ENCODE data around the gene TMEM178B. TPM values are rescaled to one million over a fixed set of nuclear protein-coding genes. Genes with fewer than 3 reads are reported as not detected.

TMEM178B gene
- total RNA-seq, 1 donor from 2014 or later = 35.9 TPM

DNA sequence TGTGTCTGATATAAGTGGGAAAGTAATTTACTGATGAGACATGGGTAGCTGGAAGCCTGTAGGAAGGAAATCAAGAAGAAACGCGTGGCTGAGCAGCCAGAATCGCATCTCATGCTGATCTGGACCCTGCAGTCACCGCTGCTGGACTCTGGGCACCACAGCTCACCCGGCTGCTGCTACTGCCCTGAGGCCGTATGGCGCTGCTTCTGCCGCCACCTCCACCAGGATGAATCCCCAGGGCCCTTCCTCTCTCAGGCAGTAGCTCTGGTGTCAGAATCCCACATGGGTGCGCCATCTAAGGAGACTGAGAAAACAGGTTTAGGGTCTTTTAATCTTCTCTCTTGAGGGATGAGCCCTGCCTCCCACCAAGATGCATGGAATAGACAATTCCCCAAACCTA lies 407.1 kb downstream of the TMEM178B start:
- Histone ChIP-seq H3K27ac (replicated peaks) (no peak overlapping the region), H3K9me3 (replicated peaks) (no peaks in the 10 kb centered on the region), H3K27me3 (ENCODE audit: low read depth) (no peaks in the 10 kb centered on the region), H3K4me1 (peaks cover 29% of the 10 kb centered on the region), H3K36me3 (no peaks in the 10 kb centered on the region), H3K4me3 (no peak overlapping the region)
- no peak for DNase-seq
- intact Hi-C loops (cut with micrococcal nuclease) = no loop called here
- TF ChIP-seq, protein P1, sequence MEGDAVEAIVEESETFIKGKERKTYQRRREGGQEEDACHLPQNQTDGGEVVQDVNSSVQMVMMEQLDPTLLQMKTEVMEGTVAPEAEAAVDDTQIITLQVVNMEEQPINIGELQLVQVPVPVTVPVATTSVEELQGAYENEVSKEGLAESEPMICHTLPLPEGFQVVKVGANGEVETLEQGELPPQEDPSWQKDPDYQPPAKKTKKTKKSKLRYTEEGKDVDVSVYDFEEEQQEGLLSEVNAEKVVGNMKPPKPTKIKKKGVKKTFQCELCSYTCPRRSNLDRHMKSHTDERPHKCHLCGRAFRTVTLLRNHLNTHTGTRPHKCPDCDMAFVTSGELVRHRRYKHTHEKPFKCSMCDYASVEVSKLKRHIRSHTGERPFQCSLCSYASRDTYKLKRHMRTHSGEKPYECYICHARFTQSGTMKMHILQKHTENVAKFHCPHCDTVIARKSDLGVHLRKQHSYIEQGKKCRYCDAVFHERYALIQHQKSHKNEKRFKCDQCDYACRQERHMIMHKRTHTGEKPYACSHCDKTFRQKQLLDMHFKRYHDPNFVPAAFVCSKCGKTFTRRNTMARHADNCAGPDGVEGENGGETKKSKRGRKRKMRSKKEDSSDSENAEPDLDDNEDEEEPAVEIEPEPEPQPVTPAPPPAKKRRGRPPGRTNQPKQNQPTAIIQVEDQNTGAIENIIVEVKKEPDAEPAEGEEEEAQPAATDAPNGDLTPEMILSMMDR (IDR thresholded peaks at IDR 0.05; ENCODE audit: borderline replicate concordance) = no peak

DNA sequence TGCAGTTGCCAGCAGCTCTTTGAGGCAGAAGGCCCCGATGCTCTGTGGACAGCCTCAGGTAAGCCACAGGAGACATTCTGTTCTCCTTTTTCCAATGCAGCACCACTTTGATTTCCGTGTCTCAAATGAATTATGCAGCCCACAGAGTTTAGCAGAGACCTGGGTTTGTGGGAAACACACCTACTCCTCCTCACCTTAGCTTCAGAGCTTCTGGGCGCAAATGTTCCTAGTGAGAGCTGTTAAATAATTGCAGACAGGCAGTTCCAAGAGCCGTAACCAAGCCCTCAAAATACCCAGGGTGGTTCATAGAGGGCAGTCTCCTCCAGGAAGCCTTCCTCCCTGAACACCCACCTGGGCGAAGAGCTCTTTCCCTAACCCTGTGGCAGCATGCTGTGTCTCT lies 408.1 kb downstream of the TMEM178B start:
- no peaks in the 10 kb centered on the region for H3K9me3 ChIP-seq (replicated peaks)
- no peak overlapping the region for H3K27ac ChIP-seq (replicated peaks)
- H3K27me3 ChIP-seq (ENCODE audit: low read depth) = no peaks in the 10 kb centered on the region
- intact Hi-C loops (cut with micrococcal nuclease) = no loop called here
- DNase-seq = no peak
- no peak overlapping the region for H3K4me3 ChIP-seq
- TF ChIP-seq, protein P1 (IDR thresholded peaks at IDR 0.05; ENCODE audit: borderline replicate concordance) = no peak
- H3K4me1 ChIP-seq = peaks cover 24% of the 10 kb centered on the region
- H3K36me3 ChIP-seq = no peaks in the 10 kb centered on the region

DNA sequence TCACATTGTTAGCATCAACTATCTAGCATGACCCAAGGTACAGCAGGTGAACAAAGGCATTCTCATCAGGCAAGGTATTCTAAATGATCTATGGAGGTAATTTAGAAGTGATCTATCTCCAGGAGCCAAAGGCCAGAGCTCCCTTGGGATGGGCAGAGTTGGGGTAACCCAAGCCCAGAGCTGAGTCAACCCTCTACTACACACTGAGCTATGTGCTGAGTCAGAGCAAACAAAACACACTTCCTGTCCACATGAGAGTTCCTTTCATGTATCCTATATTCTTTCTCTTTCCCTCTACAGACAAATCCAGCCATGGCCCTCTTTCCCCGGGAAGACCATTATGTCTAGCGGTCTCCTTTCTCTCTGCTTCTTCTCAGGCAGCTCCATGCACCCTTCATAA lies 409.2 kb downstream of the TMEM178B start:
- no peaks in the 10 kb centered on the region for H3K27me3 ChIP-seq (ENCODE audit: low read depth)
- no peaks in the 10 kb centered on the region for H3K36me3 ChIP-seq
- TF ChIP-seq, protein P1 (IDR thresholded peaks at IDR 0.05; ENCODE audit: borderline replicate concordance) = no peak
- peaks cover 15% of the 10 kb centered on the region for H3K4me1 ChIP-seq
- no peak overlapping the region for H3K27ac ChIP-seq (replicated peaks)
- H3K9me3 ChIP-seq (replicated peaks) = no peaks in the 10 kb centered on the region
- no peak for DNase-seq
- H3K4me3 ChIP-seq = no peak overlapping the region
- intact Hi-C loops (cut with micrococcal nuclease) = no loop called here

DNA sequence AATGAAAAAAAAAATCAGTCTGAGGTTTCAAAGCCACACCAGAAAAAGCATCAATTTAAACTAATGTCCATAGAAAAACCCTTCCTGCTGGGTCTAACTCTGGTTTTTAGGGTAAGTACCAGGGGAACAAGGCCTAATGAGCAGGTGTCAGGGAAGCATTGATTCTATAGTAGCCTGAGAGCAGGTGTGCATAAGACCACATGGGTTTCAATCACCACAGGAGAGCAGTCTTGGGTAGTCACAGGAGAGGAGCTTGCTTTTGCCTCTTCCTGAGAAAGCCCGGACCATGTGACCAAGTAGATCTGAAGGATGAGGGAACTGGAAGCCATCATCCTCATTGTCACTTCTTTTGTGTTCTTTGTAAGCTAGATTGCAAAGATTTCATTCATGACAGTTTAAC lies 411.0 kb downstream of the TMEM178B start:
- H3K9me3 ChIP-seq (replicated peaks) = no peaks in the 10 kb centered on the region
- no peaks in the 10 kb centered on the region for H3K36me3 ChIP-seq
- peaks cover 5% of the 10 kb centered on the region for H3K4me1 ChIP-seq
- no peak for DNase-seq
- TF ChIP-seq, protein P1 (IDR thresholded peaks at IDR 0.05; ENCODE audit: borderline replicate concordance) = no peak
- no peaks in the 10 kb centered on the region for H3K27me3 ChIP-seq (ENCODE audit: low read depth)
- intact Hi-C loops (cut with micrococcal nuclease) = no loop called here
- no peak overlapping the region for H3K4me3 ChIP-seq
- H3K27ac ChIP-seq (replicated peaks) = no peak overlapping the region

DNA sequence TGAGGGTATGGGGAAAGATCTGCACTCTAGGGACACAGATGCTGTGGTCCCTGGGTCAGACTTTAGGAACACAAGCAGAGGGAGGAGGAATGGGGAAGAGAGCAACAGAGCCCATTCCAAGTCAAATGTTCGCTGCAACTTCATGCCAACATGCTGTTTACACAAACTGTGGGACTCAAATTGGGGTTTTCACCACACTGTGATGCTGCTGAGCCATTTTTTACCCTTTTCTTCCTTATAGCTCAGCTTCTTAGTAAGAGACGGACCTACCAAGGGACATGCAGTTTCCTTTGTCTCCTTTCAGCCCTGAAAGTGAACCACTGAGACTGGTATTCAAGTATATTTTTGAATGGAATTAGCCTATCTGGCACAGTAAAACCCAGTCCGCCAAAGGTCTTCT lies 413.1 kb downstream of the TMEM178B start:
- Histone ChIP-seq H3K9me3 (replicated peaks) (no peaks in the 10 kb centered on the region), H3K4me1 (no peaks in the 10 kb centered on the region), H3K4me3 (no peak overlapping the region), H3K27me3 (ENCODE audit: low read depth) (no peaks in the 10 kb centered on the region), H3K27ac (replicated peaks) (no peak overlapping the region), H3K36me3 (no peaks in the 10 kb centered on the region)
- no peak for DNase-seq
- TF ChIP-seq, protein P1 (IDR thresholded peaks at IDR 0.05; ENCODE audit: borderline replicate concordance) = no peak
- intact Hi-C loops (cut with micrococcal nuclease) = no loop called here

DNA sequence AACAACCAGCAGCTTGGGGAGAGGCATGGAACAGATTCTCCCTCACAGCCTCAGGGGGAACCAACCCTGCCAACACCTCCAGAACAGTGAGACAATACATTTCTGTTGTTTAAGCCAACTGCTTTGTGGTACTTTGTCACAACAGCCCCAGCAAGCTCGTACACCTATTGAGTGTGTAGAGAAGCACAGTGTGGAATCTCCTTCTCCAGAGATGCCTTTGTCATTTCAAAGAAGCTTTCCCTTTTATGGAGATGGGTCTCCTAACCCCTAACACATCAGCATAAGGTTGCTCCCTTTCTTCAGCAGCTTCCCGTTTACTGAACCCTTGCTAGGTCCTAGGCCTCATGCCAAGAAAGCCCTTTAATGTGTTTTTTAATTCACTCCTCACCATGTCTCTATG lies 416.6 kb downstream of the TMEM178B start:
- DNase-seq = no peak
- Histone ChIP-seq H3K4me1 (no peaks in the 10 kb centered on the region), H3K27me3 (ENCODE audit: low read depth) (no peaks in the 10 kb centered on the region), H3K4me3 (no peak overlapping the region), H3K36me3 (no peaks in the 10 kb centered on the region), H3K27ac (replicated peaks) (no peak overlapping the region), H3K9me3 (replicated peaks) (no peaks in the 10 kb centered on the region)
- intact Hi-C loops (cut with micrococcal nuclease) = no loop called here
- TF ChIP-seq, protein P1 (IDR thresholded peaks at IDR 0.05; ENCODE audit: borderline replicate concordance) = no peak

Data from left ventricle myocardium inferior (tissue), 1 donor.